SK-N-SH (cell line): ENCODE results near the gene INO80. TPM values are rescaled to one million over a fixed set of nuclear protein-coding genes. Genes with fewer than 3 reads are reported as not detected.

Experiments used
- CTCF ChIA-PET: fragments of 300-600, 350-600 bp; formaldehyde crosslinking; extraction: SDS; loops from one replicate; lab custom pipeline; 2021; lab: Yijun Ruan, JAX
- POLR2A ChIA-PET: fragments of 350-600 bp; sonication (Branson Sonifier 250); formaldehyde crosslinking; extraction: SDS; loops from one replicate; lab custom pipeline; 2020; ENCODE audit warnings: antibody characterized with exemption, inconsistent platforms; lab: Yijun Ruan, JAX
- DNase-seq: peaks from one replicate; pipeline ENCODE4 v3.0.0; 2012
- H2AFZ ChIP-seq: fragments of 200-600 bp; sonication (generic); 2 replicates; pipeline ENCODE4 v1.8.1; 2016; ENCODE audit warnings: antibody characterized with exemption, mild to moderate bottlenecking, low read depth
- H3F3A ChIP-seq: fragments of 200-600 bp; sonication (generic); replicated peaks from 2 replicates; pipeline ENCODE3; 2016; ENCODE audit warnings: antibody characterized with exemption, mild to moderate bottlenecking; ENCODE audit not compliant: insufficient read depth
- H3K27ac ChIP-seq, 2 experiments: fragments of 200-500 bp in 1 of 2; fragments of 200-600 bp in 1 of 2; sonication (Bioruptor generic) in 1 of 2; sonication (generic), shearing (Covaris generic) in 1 of 2; 2 replicates each; pipeline versions ENCODE4 v1.5.1 to v1.6.1; 2014 to 2016; ENCODE audit warnings: low read depth in 2 of 2, inconsistent platforms in 1 of 2, low read length in 1 of 2, mild to moderate bottlenecking in 1 of 2, mixed read lengths in 1 of 2
- H3K27me3 ChIP-seq: fragments of 200-600 bp; sonication (generic), shearing (Covaris generic); 2 replicates; pipeline ENCODE4 v1.6.1; 2016; ENCODE audit warnings: mixed run types; ENCODE audit not compliant: insufficient read depth
- H3K36me3 ChIP-seq, 2 experiments: fragments of 200-500 bp in 1 of 2; fragments of 200-600 bp in 1 of 2; sonication (Bioruptor generic) in 1 of 2; sonication (generic) in 1 of 2; replicated peaks in 1 of 2; 2 replicates each; pipeline versions ENCODE3 to v1.5.1; 2014 to 2016; ENCODE audit warnings: low read length in 1 of 2, mild to moderate bottlenecking in 1 of 2; ENCODE audit not compliant: insufficient read depth in 2 of 2, control insufficient read depth in 1 of 2
- H3K4me1 ChIP-seq, 2 experiments: fragments of 200-500 bp in 1 of 2; fragments of 200-600 bp in 1 of 2; sonication (Bioruptor generic) in 1 of 2; sonication (generic), shearing (Covaris generic) in 1 of 2; 2 replicates each; pipeline versions ENCODE4 v1.5.1 to v1.6.1; 2014 to 2016; ENCODE audit warnings: low read depth in 1 of 2, low read length in 1 of 2, mixed run types in 1 of 2; ENCODE audit not compliant: insufficient read depth in 2 of 2, control insufficient read depth in 1 of 2
- H3K4me2 ChIP-seq: fragments of 200-600 bp; sonication (generic), shearing (Covaris generic); 2 replicates; pipeline ENCODE4 v1.6.1; 2017; ENCODE audit warnings: mixed run types
- H3K4me3 ChIP-seq, 2 experiments: fragments of 200-500 bp in 1 of 2; fragments of 200-600 bp in 1 of 2; sonication (Bioruptor generic) in 1 of 2; sonication (generic), shearing (Covaris generic) in 1 of 2; 2 replicates each; pipeline versions ENCODE4 v1.5.1 to v1.8.1; 2014 to 2016; ENCODE audit warnings: low read depth in 2 of 2, inconsistent platforms in 1 of 2, low read length in 1 of 2, mild to moderate bottlenecking in 1 of 2, mixed read lengths in 1 of 2, moderate library complexity in 1 of 2
- H3K79me2 ChIP-seq: fragments of 200-600 bp; sonication (generic); 2 replicates; pipeline ENCODE4 v1.8.1; 2017; ENCODE audit warnings: mild to moderate bottlenecking; ENCODE audit not compliant: insufficient read depth
- H3K9ac ChIP-seq: fragments of 200-600 bp; sonication (generic); 2 replicates; pipeline ENCODE4 v1.6.1; 2017; ENCODE audit warnings: mixed run types
- H3K9me2 ChIP-seq: fragments of 200-600 bp; sonication (generic); 2 replicates; pipeline ENCODE4 v1.6.1; 2017; ENCODE audit warnings: mixed run types
- H3K9me3 ChIP-seq: fragments of 200-600 bp; sonication (generic); 2 replicates; pipeline ENCODE4 v1.6.1; 2017; ENCODE audit warnings: mixed run types, mild to moderate bottlenecking, moderate library complexity
- H4K20me1 ChIP-seq: fragments of 200-600 bp; sonication (generic); 2 replicates; pipeline ENCODE4 v1.6.1; 2017; ENCODE audit warnings: mild to moderate bottlenecking, mixed run types; ENCODE audit not compliant: insufficient read depth
- ELF1 ChIP-seq: IDR thresholded peaks from 2 replicates; pipeline ENCODE4 v1.4.0; 2012
- FOSL2 ChIP-seq: IDR thresholded peaks from 2 replicates; pipeline ENCODE4 v1.4.0; 2012; ENCODE audit warnings: low read depth, mild to moderate bottlenecking, moderate library complexity, borderline replicate concordance
- FOXM1 ChIP-seq: IDR thresholded peaks from 2 replicates; pipeline ENCODE4 v1.4.0; 2012; ENCODE audit warnings: low read depth, mild to moderate bottlenecking
- GABPA ChIP-seq: IDR thresholded peaks from 2 replicates; pipeline ENCODE4 v1.4.0; 2012; ENCODE audit warnings: low read depth, mild to moderate bottlenecking
- GATA2 ChIP-seq: sonication (generic); formaldehyde crosslinking; IDR thresholded peaks from 2 replicates; pipeline ENCODE4 v1.5.0; 2020; ENCODE audit warnings: mild to moderate bottlenecking, missing genetic modification reagents
- IRF3 ChIP-seq: fragments of 150-350 bp; IDR thresholded peaks from 2 replicates; pipeline ENCODE4 v1.6.1; 2016; ENCODE audit warnings: mild to moderate bottlenecking, low read depth, low read length
- JUND ChIP-seq: IDR thresholded peaks from 2 replicates; pipeline ENCODE4 v1.4.0; 2012
- RAD21 ChIP-seq: IDR thresholded peaks from 2 replicates; pipeline ENCODE4 v1.6.1; 2012; ENCODE audit warnings: mild to moderate bottlenecking, low read length
- RCOR1 ChIP-seq: fragments of 150-350 bp; IDR thresholded peaks from 2 replicates; pipeline ENCODE4 v1.6.1; 2017; ENCODE audit warnings: antibody characterized with exemption, low read length
- REST ChIP-seq: IDR thresholded peaks from 2 replicates; pipeline ENCODE4 v1.6.1; 2012; ENCODE audit warnings: mild to moderate bottlenecking, low read depth, low read length, moderate library complexity
- RFX5 ChIP-seq: IDR thresholded peaks from 2 replicates; pipeline ENCODE4 v1.6.1; 2012; ENCODE audit warnings: mild to moderate bottlenecking, improper control_type of control experiment, low read length
- SIN3A ChIP-seq: IDR thresholded peaks from 2 replicates; pipeline ENCODE4 v1.6.1; 2012; ENCODE audit warnings: low read depth, mild to moderate bottlenecking, low read length, moderate library complexity, borderline replicate concordance
- SMC3 ChIP-seq: IDR thresholded peaks from 2 replicates; pipeline ENCODE4 v1.6.1; 2012; ENCODE audit warnings: low read depth, low read length, improper control_type of control experiment
- TEAD4 ChIP-seq: IDR thresholded peaks from 2 replicates; pipeline ENCODE4 v1.4.0; 2012; ENCODE audit warnings: mild to moderate bottlenecking, borderline replicate concordance; ENCODE audit not compliant: insufficient read depth
- YY1 ChIP-seq: IDR thresholded peaks from 2 replicates; pipeline ENCODE4 v1.4.0; 2012; ENCODE audit warnings: low read depth, mild to moderate bottlenecking
- WGBS: methylation state at CpG from one replicate; pipeline ENCODE4 v1.1.6; 2017; ENCODE audit warnings: low lambda C conversion rate; 5-methylcytosine and 5-hydroxymethylcytosine counted together
- polyA plus RNA-seq, 3 experiments: library from polyadenylated mRNA; depleted of rRNA; stranded (reverse); fragments of >200 nt; gene quantifications; 2 replicates each; pipeline ENCODE4 v1.2.3, GENCODE V29; 2012
- TF ChIP-seq, protein P1 (sequence below): IDR thresholded peaks from 2 replicates; pipeline ENCODE4 v1.4.0; 2012; ENCODE audit warnings: low read depth
- TF ChIP-seq, protein P2 (sequence below): IDR thresholded peaks from 2 replicates; pipeline ENCODE4 v1.4.0; 2012; ENCODE audit warnings: low read depth, borderline replicate concordance
- TF ChIP-seq, protein P3 (sequence below): IDR thresholded peaks from 2 replicates; pipeline ENCODE4; 2012
- TF ChIP-seq, protein P4 (sequence below): IDR thresholded peaks from 2 replicates; pipeline ENCODE4 v1.4.0; 2012; ENCODE audit warnings: low read depth, borderline replicate concordance

INO80 gene
- polyA plus RNA-seq, 1 of the 3 experiments (the other 2 are of a cell fraction) = 4.6 TPM

DNA sequence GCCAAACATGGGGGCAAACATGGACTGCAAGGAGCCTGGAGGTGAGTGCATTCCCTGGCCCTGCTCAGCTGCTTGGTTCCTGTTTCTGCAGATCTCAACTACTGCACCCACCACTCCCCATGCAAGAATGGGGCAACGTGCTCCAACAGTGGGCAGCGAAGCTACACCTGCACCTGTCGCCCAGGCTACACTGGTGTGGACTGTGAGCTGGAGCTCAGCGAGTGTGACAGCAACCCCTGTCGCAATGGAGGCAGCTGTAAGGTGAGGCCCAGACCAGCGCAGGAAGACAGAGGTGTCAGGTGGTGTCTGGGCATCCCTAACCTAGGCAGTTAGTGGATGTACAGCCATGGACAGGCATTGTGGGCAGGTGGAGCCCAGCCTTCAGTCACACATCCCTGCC, 181.6 kb downstream of the INO80 start:
- Histone ChIP-seq H2AFZ (no peak overlapping the region), H3K79me2 (no peaks in the 10 kb centered on the region), H3K4me3 (no peak overlapping the region), H3F3A (no peaks in the 10 kb centered on the region), H3K4me1 (peaks cover 9 to 22% of the 10 kb centered on the region in 2 experiments; a peak in 1 of 4 replicates), H4K20me1 (no peaks in the 10 kb centered on the region), H3K36me3 (no peaks in the 10 kb centered on the region), H3K9me3 (no peaks in the 10 kb centered on the region), H3K9me2 (no peaks in the 10 kb centered on the region), H3K9ac (no peak overlapping the region), H3K4me2 (no peak overlapping the region), H3K27me3 (peaks cover 20% of the 10 kb centered on the region; the same call in 1 of the 2 replicates), H3K27ac (no peak overlapping the region)
- no peak for TF ChIP-seq RFX5
- no peak for TF ChIP-seq TEAD4
- no peak for TF ChIP-seq FOSL2
- ChIA-PET POLR2A (no interaction called here), CTCF (interaction anchor here (1.0 to 33.6 kb wide), 4 partner anchors 33 to 88 kb away, joined by 3 to 675 read pairs (median 4); partner anchors contain the start of gene VPS18)
- DNase-seq = no peak
- WGBS = 83% methylated on average over 6 of the region's 6 CpGs

DNA sequence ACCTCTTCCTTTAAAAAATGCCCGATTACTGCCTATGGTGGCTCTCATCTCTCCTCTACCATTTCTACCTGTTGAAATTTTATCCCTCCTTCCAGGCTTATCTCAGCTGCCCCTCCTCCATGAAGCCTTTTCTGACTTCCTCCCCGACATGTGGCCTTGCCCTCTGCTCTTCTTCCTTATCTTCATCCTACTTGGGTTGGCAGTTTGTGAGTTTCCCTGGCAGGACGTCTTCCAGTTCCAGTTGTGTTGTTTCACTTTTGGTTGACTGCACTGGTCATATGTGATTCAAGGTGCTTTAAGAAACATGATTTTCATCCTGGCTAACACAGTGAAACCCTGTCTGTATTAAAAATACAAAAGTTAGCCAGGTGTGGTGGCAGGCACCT, 182.6 kb downstream of the INO80 start:
- Histone ChIP-seq H3K9me2 (no peaks in the 10 kb centered on the region), H2AFZ (no peak overlapping the region), H3K36me3 (no peaks in the 10 kb centered on the region), H3K27me3 (peaks cover 28% of the 10 kb centered on the region), H4K20me1 (no peaks in the 10 kb centered on the region), H3K4me1 (peaks cover 14 to 31% of the 10 kb centered on the region in 2 experiments; a peak in 2 of 4 replicates), H3F3A (no peaks in the 10 kb centered on the region), H3K79me2 (no peaks in the 10 kb centered on the region), H3K9ac (no peak overlapping the region), H3K27ac (no peak overlapping the region), H3K4me2 (no peak overlapping the region), H3K4me3 (no peak overlapping the region), H3K9me3 (no peaks in the 10 kb centered on the region)
- 70% methylated on average over 3 of the region's 3 CpGs for WGBS
- no peak for DNase-seq
- ChIA-PET CTCF (interaction anchor here (1.0 to 33.6 kb wide), 2 partner anchors 32 to 76 kb away, joined by 3 to 675 read pairs; partner anchors contain the start of gene VPS18), POLR2A (interaction anchor here (0.7 kb wide), 1 partner anchor 727 kb away, joined by 3 read pairs; the partner anchor contains the start of gene MGA)
- TF ChIP-seq SMC3 (no peak), RAD21 (no peak), FOXM1 (no peak), YY1 (no peak), TEAD4 (no peak), SIN3A (no peak), JUND (no peak), REST (no peak), ELF1 (no peak), GATA2 (no peak), GABPA (no peak), RFX5 (no peak), RCOR1 (no peak), IRF3 (no peak)
- TF ChIP-seq, protein P1, sequence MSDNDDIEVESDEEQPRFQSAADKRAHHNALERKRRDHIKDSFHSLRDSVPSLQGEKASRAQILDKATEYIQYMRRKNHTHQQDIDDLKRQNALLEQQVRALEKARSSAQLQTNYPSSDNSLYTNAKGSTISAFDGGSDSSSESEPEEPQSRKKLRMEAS = no peak
- TF ChIP-seq, protein P2, sequence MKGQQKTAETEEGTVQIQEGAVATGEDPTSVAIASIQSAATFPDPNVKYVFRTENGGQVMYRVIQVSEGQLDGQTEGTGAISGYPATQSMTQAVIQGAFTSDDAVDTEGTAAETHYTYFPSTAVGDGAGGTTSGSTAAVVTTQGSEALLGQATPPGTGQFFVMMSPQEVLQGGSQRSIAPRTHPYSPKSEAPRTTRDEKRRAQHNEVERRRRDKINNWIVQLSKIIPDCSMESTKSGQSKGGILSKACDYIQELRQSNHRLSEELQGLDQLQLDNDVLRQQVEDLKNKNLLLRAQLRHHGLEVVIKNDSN = no peak
- TF ChIP-seq, protein P3, sequence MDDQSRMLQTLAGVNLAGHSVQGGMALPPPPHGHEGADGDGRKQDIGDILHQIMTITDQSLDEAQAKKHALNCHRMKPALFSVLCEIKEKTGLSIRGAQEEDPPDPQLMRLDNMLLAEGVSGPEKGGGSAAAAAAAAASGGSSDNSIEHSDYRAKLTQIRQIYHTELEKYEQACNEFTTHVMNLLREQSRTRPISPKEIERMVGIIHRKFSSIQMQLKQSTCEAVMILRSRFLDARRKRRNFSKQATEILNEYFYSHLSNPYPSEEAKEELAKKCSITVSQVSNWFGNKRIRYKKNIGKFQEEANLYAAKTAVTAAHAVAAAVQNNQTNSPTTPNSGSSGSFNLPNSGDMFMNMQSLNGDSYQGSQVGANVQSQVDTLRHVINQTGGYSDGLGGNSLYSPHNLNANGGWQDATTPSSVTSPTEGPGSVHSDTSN = no peak
- TF ChIP-seq, protein P4, sequence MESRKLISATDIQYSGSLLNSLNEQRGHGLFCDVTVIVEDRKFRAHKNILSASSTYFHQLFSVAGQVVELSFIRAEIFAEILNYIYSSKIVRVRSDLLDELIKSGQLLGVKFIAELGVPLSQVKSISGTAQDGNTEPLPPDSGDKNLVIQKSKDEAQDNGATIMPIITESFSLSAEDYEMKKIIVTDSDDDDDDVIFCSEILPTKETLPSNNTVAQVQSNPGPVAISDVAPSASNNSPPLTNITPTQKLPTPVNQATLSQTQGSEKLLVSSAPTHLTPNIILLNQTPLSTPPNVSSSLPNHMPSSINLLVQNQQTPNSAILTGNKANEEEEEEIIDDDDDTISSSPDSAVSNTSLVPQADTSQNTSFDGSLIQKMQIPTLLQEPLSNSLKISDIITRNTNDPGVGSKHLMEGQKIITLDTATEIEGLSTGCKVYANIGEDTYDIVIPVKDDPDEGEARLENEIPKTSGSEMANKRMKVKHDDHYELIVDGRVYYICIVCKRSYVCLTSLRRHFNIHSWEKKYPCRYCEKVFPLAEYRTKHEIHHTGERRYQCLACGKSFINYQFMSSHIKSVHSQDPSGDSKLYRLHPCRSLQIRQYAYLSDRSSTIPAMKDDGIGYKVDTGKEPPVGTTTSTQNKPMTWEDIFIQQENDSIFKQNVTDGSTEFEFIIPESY = no peak
